H9 (cell line): ENCODE measurements around the gene DACT3. TPM values are rescaled to one million over a fixed set of nuclear protein-coding genes. Genes with fewer than 3 reads are reported as not detected.

ENCODE experiments used
- DNase-seq: peaks from one replicate; pipeline ENCODE4 v3.0.0-alpha.2; 2017
- H2AFZ ChIP-seq: one replicate; pipeline ENCODE4 v1.6.1; 2013; ENCODE audit warnings: mild to moderate bottlenecking, low read length, control low read depth, moderate library complexity
- H2AK5ac ChIP-seq: 2 replicates; pipeline ENCODE4 v1.6.1; 2013; ENCODE audit warnings: low read length, control low read depth, mixed read lengths; ENCODE audit not compliant: insufficient read length
- H2BK120ac ChIP-seq: one replicate; pipeline ENCODE4 v1.6.1; 2013; ENCODE audit warnings: low read depth, mild to moderate bottlenecking, low read length, control low read depth, inconsistent platforms; ENCODE audit not compliant: poor library complexity, severe bottlenecking
- H2BK12ac ChIP-seq: 2 replicates; pipeline ENCODE4 v1.6.1; 2013; ENCODE audit warnings: low read length, control low read depth, mixed read lengths, low read depth; ENCODE audit not compliant: insufficient read length
- H2BK15ac ChIP-seq: 2 replicates; pipeline ENCODE4 v1.6.1; 2013; ENCODE audit warnings: low read depth, low read length, control low read depth
- H2BK20ac ChIP-seq: one replicate; pipeline ENCODE4 v1.6.1; 2013; ENCODE audit warnings: low read depth, mild to moderate bottlenecking, low read length, control low read depth, inconsistent platforms; ENCODE audit not compliant: poor library complexity, severe bottlenecking
- H2BK5ac ChIP-seq: 2 replicates; pipeline ENCODE4 v1.6.1; 2013; ENCODE audit warnings: low read length, control low read depth, mixed read lengths; ENCODE audit not compliant: insufficient read length
- H3K14ac ChIP-seq: 2 replicates; pipeline ENCODE4 v1.6.1; 2013; ENCODE audit warnings: low read length, control low read depth; ENCODE audit not compliant: insufficient read depth
- H3K18ac ChIP-seq: 2 replicates; pipeline ENCODE4 v1.6.1; 2013; ENCODE audit warnings: low read depth, mild to moderate bottlenecking, mixed read lengths, low read length, control low read depth; ENCODE audit not compliant: insufficient read length
- H3K23ac ChIP-seq: 2 replicates; pipeline ENCODE4 v1.6.1; 2013; ENCODE audit warnings: low read length, control low read depth, mixed read lengths, low read depth; ENCODE audit not compliant: insufficient read length
- H3K23me2 ChIP-seq: 2 replicates; pipeline ENCODE4 v1.6.1; 2013; ENCODE audit warnings: low read depth, mild to moderate bottlenecking, mixed read lengths, low read length, control low read depth; ENCODE audit not compliant: insufficient read length, poor library complexity, severe bottlenecking
- H3K27ac ChIP-seq: 2 replicates; pipeline ENCODE4 v1.5.1; 2013; ENCODE audit warnings: low read length, control low read depth, mixed read lengths, low read depth; ENCODE audit not compliant: insufficient read length
- H3K27me3 ChIP-seq: 2 replicates; pipeline ENCODE4 v1.6.1; 2013; ENCODE audit warnings: low read length, control low read depth, inconsistent platforms; ENCODE audit not compliant: insufficient read depth
- H3K4ac ChIP-seq: 2 replicates; pipeline ENCODE4 v1.6.1; 2013; ENCODE audit warnings: low read depth, mild to moderate bottlenecking, control low read depth, inconsistent platforms, low read length, moderate library complexity
- H3K4me1 ChIP-seq: 2 replicates; pipeline ENCODE4 v1.6.1; 2013; ENCODE audit warnings: low read length, control low read depth, inconsistent platforms; ENCODE audit not compliant: insufficient read depth
- H3K4me2 ChIP-seq: 2 replicates; pipeline ENCODE4 v1.6.1; 2013; ENCODE audit warnings: low read length, control low read depth, mixed read lengths; ENCODE audit not compliant: insufficient read length, insufficient read depth
- H3K56ac ChIP-seq: 2 replicates; pipeline ENCODE4 v1.6.1; 2013; ENCODE audit warnings: low read depth, mild to moderate bottlenecking, mixed read lengths, low read length, control low read depth; ENCODE audit not compliant: insufficient read length
- H3K79me1 ChIP-seq: 2 replicates; pipeline ENCODE4 v1.6.1; 2013; ENCODE audit warnings: low read depth, mild to moderate bottlenecking, moderate library complexity, low read length, control low read depth, inconsistent platforms; ENCODE audit not compliant: insufficient read depth, poor library complexity, severe bottlenecking
- H3K79me2 ChIP-seq: 2 replicates; pipeline ENCODE4 v1.6.1; 2013; ENCODE audit warnings: low read length, control low read depth, inconsistent platforms; ENCODE audit not compliant: insufficient read depth
- H3K9ac ChIP-seq: 2 replicates; pipeline ENCODE4 v1.6.1; 2013; ENCODE audit warnings: low read length, control low read depth, mixed read lengths; ENCODE audit not compliant: insufficient read length; ENCODE audit errors: extremely low read depth
- H3K9me3 ChIP-seq: one replicate; pipeline ENCODE4 v1.6.1; 2013; ENCODE audit warnings: low read depth, low read length, inconsistent platforms; ENCODE audit not compliant: control insufficient read depth
- H3T11ph ChIP-seq: one replicate; pipeline ENCODE4 v1.6.1; 2013; ENCODE audit warnings: mild to moderate bottlenecking, low read length, control low read depth, inconsistent platforms
- H4K20me1 ChIP-seq: one replicate; pipeline ENCODE4 v1.6.1; 2013; ENCODE audit not compliant: control insufficient read depth, insufficient read length, insufficient read depth
- H4K5ac ChIP-seq: 2 replicates; pipeline ENCODE4 v1.6.1; 2013; ENCODE audit warnings: low read depth, mild to moderate bottlenecking, mixed read lengths, low read length, control low read depth; ENCODE audit not compliant: insufficient read length
- H4K8ac ChIP-seq: replicated peaks from 2 replicates; pipeline ENCODE4 v1.6.1; 2013; ENCODE audit warnings: low read length, control low read depth, mixed read lengths, low read depth; ENCODE audit not compliant: insufficient read length
- H4K91ac ChIP-seq: 2 replicates; pipeline ENCODE4 v1.6.1; 2013; ENCODE audit warnings: low read depth, mild to moderate bottlenecking, moderate library complexity, mixed read lengths, low read length, control low read depth; ENCODE audit not compliant: insufficient read length
- H3K27ac Mint-ChIP-seq, 3 experiments: 2 replicates in 2 of 3; 3 replicates in 1 of 3; pipeline ENCODE4 v1.8.0; 2020 to 2021; ENCODE audit warnings: mixed read lengths in 3 of 3, mild to moderate bottlenecking in 1 of 3, moderate library complexity in 1 of 3
- H3K27me3 Mint-ChIP-seq: 2 replicates; pipeline ENCODE4 v1.8.0; 2021; ENCODE audit warnings: low read depth, mild to moderate bottlenecking, moderate library complexity, mixed read lengths
- H3K36me3 Mint-ChIP-seq, 3 experiments: 2 replicates in 2 of 3; 3 replicates in 1 of 3; pipeline ENCODE4 v1.8.0; 2020 to 2021; ENCODE audit warnings: low read depth in 3 of 3, mixed read lengths in 3 of 3; ENCODE audit not compliant: insufficient read depth in 1 of 3
- H3K4me1 Mint-ChIP-seq, 2 experiments: 2 replicates each; pipeline ENCODE4 v1.8.0; 2020; ENCODE audit warnings: mixed read lengths in 2 of 2
- H3K4me3 Mint-ChIP-seq, 2 experiments: 2 replicates in 1 of 2; 3 replicates in 1 of 2; pipeline ENCODE4 v1.8.0; 2020 to 2021; ENCODE audit warnings: mild to moderate bottlenecking in 2 of 2, mixed read lengths in 2 of 2, moderate library complexity in 1 of 2
- H3K9me3 Mint-ChIP-seq, 2 experiments: 2 replicates in 1 of 2; 3 replicates in 1 of 2; pipeline ENCODE4 v1.8.0; 2020; ENCODE audit warnings: mild to moderate bottlenecking in 2 of 2, mixed read lengths in 2 of 2, moderate library complexity in 1 of 2
- CTCF ChIP-seq: fragments of 200-600 bp; sonication (generic); conservative IDR thresholded peaks from 3 replicates; pipeline ENCODE4 v1.8.0; 2021; ENCODE audit warnings: antibody characterized with exemption, mild to moderate bottlenecking
- WGBS: extraction: QIAGEN DNeasy Blood & Tissue Kit; methylation state at CpG from one replicate; pipeline ENCODE4 v1.1.7; 2013; ENCODE audit warnings: missing lambda C conversion rate, low lambda C conversion rate, mixed read lengths; ENCODE audit not compliant: insufficient read length; ENCODE audit errors: extremely low coverage; 5-methylcytosine and 5-hydroxymethylcytosine counted together
- total RNA-seq: library from RNA; stranded (reverse); gene quantifications from 2 replicates; pipeline ENCODE4 v1.2.1, GENCODE V29; 2021

The DACT3 gene
- total RNA-seq, 1 experiment from 2014 or later = 0.87 TPM

- Histone ChIP-seq H3T11ph (no peak overlapping the region), H2AK5ac (no peak overlapping the region), H3K23ac (no peak overlapping the region), H2BK12ac (no peak overlapping the region), H3K4me1 (no peaks in the 10 kb centered on the region; the same call in 1 of the 2 replicates), H2AFZ (no peak overlapping the region), H4K5ac (no peak overlapping the region), H3K18ac (no peak overlapping the region), H2BK120ac (no peak overlapping the region), H2BK15ac (no peak overlapping the region), H3K27me3 (no peaks in the 10 kb centered on the region), H3K56ac (no peak overlapping the region), H3K14ac (no peak overlapping the region; the same call in 1 of the 2 replicates), H3K79me1 (no peaks in the 10 kb centered on the region), H4K91ac (no peak overlapping the region), H3K9ac (no peak overlapping the region), H4K8ac (no peak overlapping the region), H3K79me2 (no peaks in the 10 kb centered on the region), H3K23me2 (no peaks in the 10 kb centered on the region), H3K4me2 (no peak overlapping the region), H3K27ac (no peak overlapping the region), H3K9me3 (no peaks in the 10 kb centered on the region), H2BK20ac (no peak overlapping the region), H3K4ac (no peak overlapping the region), H4K20me1 (no peaks in the 10 kb centered on the region), H2BK5ac (no peak overlapping the region)
- WGBS = no CpG with 5 or more reads among the region's 17 CpGs
- H3K27me3 Mint-ChIP-seq = peaks cover 11% of the 10 kb centered on the region
- peak; percentile 75 for TF ChIP-seq CTCF
- no peaks in the 10 kb centered on the region for H3K9me3 Mint-ChIP-seq
- H3K4me3 Mint-ChIP-seq = no peak overlapping the region; a peak in 1 of 5 replicates
- H3K4me1 Mint-ChIP-seq = peaks cover 11 to 27% of the 10 kb centered on the region in 2 experiments; a peak in 3 of 4 replicates
- DNase-seq = peak; percentile 82
- H3K36me3 Mint-ChIP-seq = no peaks in the 10 kb centered on the region
- H3K27ac Mint-ChIP-seq = no peak overlapping the region; a peak in 1 of 7 replicates
Measured at GRCh38 chr19:46616631-46617322, 44.2 kb downstream of the DACT3 start.
